Measurements from ENCODE around the gene PSME4. TPM values are rescaled to one million over a fixed set of nuclear protein-coding genes. Genes with fewer than 3 reads are reported as not detected.

Gene PSME4
- polyA plus RNA-seq, 2 donors, result 18.9 to 20.4 TPM

GRCh38 chr2:53998834-53999233 is 28.0 kb upstream of the PSME4 start:
- no peak overlapping the region for H3K4me3 ChIP-seq (ENCODE audit: low read depth in 1 of 2, low read length in 2 of 2)
- H3K27me3 ChIP-seq (ENCODE audit: control insufficient read depth in 1 of 2, insufficient read depth in 2 of 2, low read length in 2 of 2), result no peaks in the 10 kb centered on the region
- H3K36me3 ChIP-seq (ENCODE audit: control insufficient read depth in 2 of 2, insufficient read depth in 2 of 2, low read length in 1 of 2), result no peaks in the 10 kb centered on the region
- H3K9me3 ChIP-seq (ENCODE audit: control insufficient read depth in 2 of 2, insufficient read depth in 1 of 2, low read depth in 1 of 2, low read length in 1 of 2), result no peaks in the 10 kb centered on the region
- no peak overlapping the region for H3K27ac ChIP-seq (ENCODE audit: low read depth in 2 of 2, low read length in 1 of 2)
- 88 to 89% methylated on average over 3 of the region's 3 CpGs for WGBS, 2 donors
- no peaks in the 10 kb centered on the region for H3K4me1 ChIP-seq (ENCODE audit: control insufficient read depth in 2 of 2, insufficient read depth in 2 of 2, low read length in 1 of 2)

- H3K4me3 ChIP-seq (ENCODE audit: low read depth in 1 of 2, low read length in 2 of 2), result no peak overlapping the region
- H3K36me3 ChIP-seq (ENCODE audit: control insufficient read depth in 2 of 2, insufficient read depth in 2 of 2, low read length in 1 of 2), result no peaks in the 10 kb centered on the region
- H3K27ac ChIP-seq (ENCODE audit: low read depth in 2 of 2, low read length in 1 of 2), result no peak overlapping the region
- no peaks in the 10 kb centered on the region for H3K9me3 ChIP-seq (ENCODE audit: control insufficient read depth in 2 of 2, insufficient read depth in 1 of 2, low read depth in 1 of 2, low read length in 1 of 2)
- no peaks in the 10 kb centered on the region for H3K4me1 ChIP-seq (ENCODE audit: control insufficient read depth in 2 of 2, insufficient read depth in 2 of 2, low read length in 1 of 2)
- no peaks in the 10 kb centered on the region for H3K27me3 ChIP-seq (ENCODE audit: control insufficient read depth in 1 of 2, insufficient read depth in 2 of 2, low read length in 2 of 2)
- WGBS, 2 donors, result 85 to 89% methylated on average over 8 of the region's 8 CpGs
Measured at GRCh38 chr2:53994818-53995808, 24.3 kb upstream of the PSME4 start.

GRCh38 chr2:53991948-53992347 is 21.2 kb upstream of the PSME4 start:
- Histone ChIP-seq H3K36me3 (ENCODE audit: control insufficient read depth in 2 of 2, insufficient read depth in 2 of 2, low read length in 1 of 2) (no peaks in the 10 kb centered on the region), H3K4me3 (ENCODE audit: low read depth in 1 of 2, low read length in 2 of 2) (no peak overlapping the region)

GRCh38 chr2:53989210-53989862 is 18.5 kb upstream of the PSME4 start:
- H3K4me1 ChIP-seq (ENCODE audit: control insufficient read depth in 2 of 2, insufficient read depth in 2 of 2, low read length in 1 of 2), result no peaks in the 10 kb centered on the region
- H3K27me3 ChIP-seq (ENCODE audit: control insufficient read depth in 1 of 2, insufficient read depth in 2 of 2, low read length in 2 of 2), result no peaks in the 10 kb centered on the region
- no peak overlapping the region for H3K4me3 ChIP-seq (ENCODE audit: low read depth in 1 of 2, low read length in 2 of 2)
- WGBS, 2 donors, result 82 to 97% methylated on average over 2 of the region's 2 CpGs
- no peak overlapping the region for H3K27ac ChIP-seq (ENCODE audit: low read depth in 2 of 2, low read length in 1 of 2)
- H3K36me3 ChIP-seq (ENCODE audit: control insufficient read depth in 2 of 2, insufficient read depth in 2 of 2, low read length in 1 of 2), result no peaks in the 10 kb centered on the region
- no peaks in the 10 kb centered on the region for H3K9me3 ChIP-seq (ENCODE audit: control insufficient read depth in 2 of 2, insufficient read depth in 1 of 2, low read depth in 1 of 2, low read length in 1 of 2)

More at GRCh38 chr2:53991948-53992347, 21.2 kb upstream of the PSME4 start:
- no peaks in the 10 kb centered on the region for H3K27me3 ChIP-seq (ENCODE audit: control insufficient read depth in 1 of 2, insufficient read depth in 2 of 2, low read length in 2 of 2)
- H3K27ac ChIP-seq (ENCODE audit: low read depth in 2 of 2, low read length in 1 of 2), result no peak overlapping the region
- H3K4me1 ChIP-seq (ENCODE audit: control insufficient read depth in 2 of 2, insufficient read depth in 2 of 2, low read length in 1 of 2), result no peaks in the 10 kb centered on the region
- no peaks in the 10 kb centered on the region for H3K9me3 ChIP-seq (ENCODE audit: control insufficient read depth in 2 of 2, insufficient read depth in 1 of 2, low read depth in 1 of 2, low read length in 1 of 2)

GRCh38 chr2:53987336-53987921 is 16.6 kb upstream of the PSME4 start:
- Histone ChIP-seq H3K27me3 (ENCODE audit: control insufficient read depth in 1 of 2, insufficient read depth in 2 of 2, low read length in 2 of 2) (no peaks in the 10 kb centered on the region), H3K4me3 (ENCODE audit: low read depth in 1 of 2, low read length in 2 of 2) (no peak overlapping the region), H3K4me1 (ENCODE audit: control insufficient read depth in 2 of 2, insufficient read depth in 2 of 2, low read length in 1 of 2) (no peaks in the 10 kb centered on the region), H3K36me3 (ENCODE audit: control insufficient read depth in 2 of 2, insufficient read depth in 2 of 2, low read length in 1 of 2) (no peaks in the 10 kb centered on the region), H3K9me3 (ENCODE audit: control insufficient read depth in 2 of 2, insufficient read depth in 1 of 2, low read depth in 1 of 2, low read length in 1 of 2) (no peaks in the 10 kb centered on the region), H3K27ac (ENCODE audit: low read depth in 2 of 2, low read length in 1 of 2) (no peak overlapping the region)
- 12 to 15% methylated on average over 1 of the region's 1 CpG for WGBS, 2 donors

- H3K9me3 ChIP-seq (ENCODE audit: control insufficient read depth in 2 of 2, insufficient read depth in 1 of 2, low read depth in 1 of 2, low read length in 1 of 2), result no peaks in the 10 kb centered on the region
- WGBS, 2 donors, result 95 to 96% methylated on average over 4 of the region's 4 CpGs
- no peaks in the 10 kb centered on the region for H3K36me3 ChIP-seq (ENCODE audit: control insufficient read depth in 2 of 2, insufficient read depth in 2 of 2, low read length in 1 of 2)
- no peaks in the 10 kb centered on the region for H3K4me1 ChIP-seq (ENCODE audit: control insufficient read depth in 2 of 2, insufficient read depth in 2 of 2, low read length in 1 of 2)
- H3K4me3 ChIP-seq (ENCODE audit: low read depth in 1 of 2, low read length in 2 of 2), result no peak overlapping the region
- H3K27ac ChIP-seq (ENCODE audit: low read depth in 2 of 2, low read length in 1 of 2), result no peak overlapping the region
- no peaks in the 10 kb centered on the region for H3K27me3 ChIP-seq (ENCODE audit: control insufficient read depth in 1 of 2, insufficient read depth in 2 of 2, low read length in 2 of 2)
Measured at GRCh38 chr2:53985646-53986045, 14.9 kb upstream of the PSME4 start.

GRCh38 chr2:53969968-53970723 is 647 bp downstream of the PSME4 start:
- 0% methylated on average over 46 of the region's 46 CpGs for WGBS, 2 donors
- no peaks in the 10 kb centered on the region for H3K4me1 ChIP-seq (ENCODE audit: control insufficient read depth in 2 of 2, insufficient read depth in 2 of 2, low read length in 1 of 2)

GRCh38 chr2:53969285-53969967 is 1.4 kb downstream of the PSME4 start:
- H3K4me3 ChIP-seq (ENCODE audit: low read depth in 1 of 2, low read length in 2 of 2), result peak overlapping the region; percentile 81 to 96
- no peaks in the 10 kb centered on the region for H3K27me3 ChIP-seq (ENCODE audit: control insufficient read depth in 1 of 2, insufficient read depth in 2 of 2, low read length in 2 of 2)
- no peaks in the 10 kb centered on the region for H3K9me3 ChIP-seq (ENCODE audit: control insufficient read depth in 2 of 2, insufficient read depth in 1 of 2, low read depth in 1 of 2, low read length in 1 of 2)
- H3K4me1 ChIP-seq (ENCODE audit: control insufficient read depth in 2 of 2, insufficient read depth in 2 of 2, low read length in 1 of 2), result no peaks in the 10 kb centered on the region
- WGBS, 2 donors, result 4% methylated on average over 6 of the region's 6 CpGs
- no peaks in the 10 kb centered on the region for H3K36me3 ChIP-seq (ENCODE audit: control insufficient read depth in 2 of 2, insufficient read depth in 2 of 2, low read length in 1 of 2)
- H3K27ac ChIP-seq (ENCODE audit: low read depth in 2 of 2, low read length in 1 of 2), result peak overlapping the region; percentile 99

More at GRCh38 chr2:53969968-53970723, 647 bp downstream of the PSME4 start:
- H3K4me3 ChIP-seq (ENCODE audit: low read depth in 1 of 2, low read length in 2 of 2), result peak overlapping the region; percentile 81 to 96
- H3K9me3 ChIP-seq (ENCODE audit: control insufficient read depth in 2 of 2, insufficient read depth in 1 of 2, low read depth in 1 of 2, low read length in 1 of 2), result no peaks in the 10 kb centered on the region
- no peaks in the 10 kb centered on the region for H3K36me3 ChIP-seq (ENCODE audit: control insufficient read depth in 2 of 2, insufficient read depth in 2 of 2, low read length in 1 of 2)
- no peaks in the 10 kb centered on the region for H3K27me3 ChIP-seq (ENCODE audit: control insufficient read depth in 1 of 2, insufficient read depth in 2 of 2, low read length in 2 of 2)
- peak overlapping the region; percentile 99 for H3K27ac ChIP-seq (ENCODE audit: low read depth in 2 of 2, low read length in 1 of 2)
